Activated CD8-positive, alpha-beta memory T cell treated with anti-CD3 and anti-CD28 coated beads, Interleukin-2, amount 50 U/mL, for 48 hours (primary cell): ENCODE data around the gene CFAP57.

ENCODE experiments used
- DNase-seq: peaks from one replicate; pipeline ENCODE4 v3.0.0-alpha.2; 2020

Gene CFAP57

DNA sequence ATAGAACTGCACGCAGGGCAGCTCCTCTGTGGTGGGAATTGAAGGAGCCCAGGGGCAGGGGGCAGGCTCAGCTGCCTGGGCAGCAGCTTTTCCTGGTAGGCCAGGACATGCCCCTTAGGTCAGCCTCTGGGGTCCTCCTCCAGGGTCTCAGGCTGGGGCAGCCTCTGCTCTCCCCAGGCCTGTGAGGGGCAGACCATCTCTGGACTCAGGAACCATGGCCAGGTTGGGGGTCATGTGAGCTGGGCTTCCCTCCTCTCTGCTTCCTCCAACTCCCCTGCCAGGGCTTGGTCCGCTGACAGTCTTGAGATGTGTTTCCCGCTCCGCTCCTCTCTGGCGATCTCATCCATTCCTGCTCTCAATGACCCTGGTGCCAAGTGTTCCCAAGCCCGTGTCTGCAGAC is 107.5 kb downstream of the CFAP57 start:
- DNase-seq: no peak

GRCh38 chr1:43280692-43281091 is 108.6 kb downstream of the CFAP57 start:
- no peak for DNase-seq

DNA sequence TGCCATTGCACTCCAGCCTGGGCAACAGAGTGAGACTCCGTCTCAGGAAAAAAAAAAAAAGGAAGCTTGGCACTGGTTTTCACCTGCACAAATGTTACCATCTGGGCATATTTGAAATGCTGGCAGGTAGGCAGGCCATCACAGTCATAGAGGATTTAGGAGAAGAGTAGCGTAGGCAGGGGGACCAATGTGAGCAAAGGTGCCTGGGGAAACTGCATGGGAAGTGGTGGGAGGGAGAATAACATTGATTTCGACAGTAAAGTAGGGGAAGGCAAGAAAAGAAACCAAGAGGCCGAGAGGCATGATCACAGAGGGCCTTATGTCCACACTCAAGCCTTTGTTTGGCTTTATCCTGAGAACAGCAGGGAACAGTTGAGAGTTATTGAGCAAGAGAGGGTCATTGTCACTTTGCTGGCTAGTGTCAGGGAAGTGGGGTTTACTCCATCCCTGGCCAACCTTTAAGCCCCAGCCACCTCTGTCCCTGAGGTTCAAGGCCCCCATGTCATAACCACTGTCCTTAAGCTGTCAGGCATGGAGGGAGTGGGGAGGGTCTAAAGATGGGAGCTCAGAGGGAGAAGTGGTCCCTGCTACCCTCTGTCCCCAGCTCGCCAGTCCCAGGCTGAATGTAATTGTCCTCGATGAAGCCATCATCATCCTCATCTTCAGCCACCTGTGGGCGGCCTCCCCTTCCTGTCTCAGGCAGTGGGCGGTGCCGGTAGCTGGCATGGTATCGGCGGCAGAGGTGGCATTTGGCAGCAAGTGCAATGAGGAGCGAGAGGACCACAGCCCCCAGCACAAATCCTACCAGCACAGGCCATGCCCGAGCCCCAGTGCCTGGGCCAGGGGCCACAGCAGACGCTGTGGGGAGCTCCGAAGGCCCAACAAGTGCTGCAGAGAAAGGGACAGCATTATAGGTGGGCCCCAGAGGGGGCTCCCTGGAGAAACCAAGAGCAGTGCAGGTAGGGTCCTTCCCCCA is 110.4 kb downstream of the CFAP57 start:
- DNase-seq: no peak

DNA sequence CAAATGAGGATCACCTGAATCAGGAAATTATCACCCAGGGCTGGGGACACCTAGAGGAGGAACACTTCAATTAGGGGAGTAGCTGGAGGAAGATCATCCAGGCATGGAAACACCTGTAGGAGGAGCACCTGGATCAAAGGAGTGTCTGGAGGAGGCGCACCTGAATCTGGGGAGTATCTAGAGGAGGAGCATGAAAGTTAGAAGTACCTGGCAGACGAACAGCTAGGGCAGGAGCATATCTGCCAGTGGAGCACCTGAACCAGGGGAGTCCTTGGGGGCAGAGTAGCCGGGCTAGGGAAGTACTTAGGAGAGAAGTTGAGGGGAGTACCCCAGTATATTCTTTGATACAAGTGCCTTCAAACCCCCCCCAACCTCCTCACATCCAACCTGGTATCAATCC is 111.9 kb downstream of the CFAP57 start:
- no peak for DNase-seq

DNA sequence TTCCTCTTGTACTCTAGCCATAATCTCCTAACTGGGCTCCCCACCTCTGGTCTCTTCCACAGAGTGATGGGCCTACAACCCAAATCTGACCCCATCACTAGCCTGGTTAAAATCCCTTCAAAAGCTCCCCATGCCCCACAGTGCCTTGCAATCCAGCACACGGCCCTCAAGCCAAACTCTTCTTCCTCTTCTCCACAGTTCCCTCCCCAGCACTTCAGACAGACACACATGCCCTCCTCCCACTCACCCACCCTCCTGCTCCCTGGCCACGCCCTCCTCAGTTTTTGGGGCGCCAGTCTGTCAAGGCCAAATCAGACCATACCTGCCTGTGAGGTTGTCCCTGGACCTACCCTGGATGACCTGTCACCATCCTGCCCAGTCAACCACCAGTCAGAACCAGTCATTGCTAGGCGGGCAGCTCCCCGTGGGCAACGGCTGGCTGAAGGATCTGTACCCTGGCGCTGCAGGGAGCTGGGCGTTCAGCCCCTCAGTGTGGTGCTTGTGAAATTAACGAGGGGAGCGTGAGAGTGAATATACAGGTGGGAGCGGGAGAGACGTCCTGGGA is 112.5 kb downstream of the CFAP57 start:
- DNase-seq: no peak

DNA sequence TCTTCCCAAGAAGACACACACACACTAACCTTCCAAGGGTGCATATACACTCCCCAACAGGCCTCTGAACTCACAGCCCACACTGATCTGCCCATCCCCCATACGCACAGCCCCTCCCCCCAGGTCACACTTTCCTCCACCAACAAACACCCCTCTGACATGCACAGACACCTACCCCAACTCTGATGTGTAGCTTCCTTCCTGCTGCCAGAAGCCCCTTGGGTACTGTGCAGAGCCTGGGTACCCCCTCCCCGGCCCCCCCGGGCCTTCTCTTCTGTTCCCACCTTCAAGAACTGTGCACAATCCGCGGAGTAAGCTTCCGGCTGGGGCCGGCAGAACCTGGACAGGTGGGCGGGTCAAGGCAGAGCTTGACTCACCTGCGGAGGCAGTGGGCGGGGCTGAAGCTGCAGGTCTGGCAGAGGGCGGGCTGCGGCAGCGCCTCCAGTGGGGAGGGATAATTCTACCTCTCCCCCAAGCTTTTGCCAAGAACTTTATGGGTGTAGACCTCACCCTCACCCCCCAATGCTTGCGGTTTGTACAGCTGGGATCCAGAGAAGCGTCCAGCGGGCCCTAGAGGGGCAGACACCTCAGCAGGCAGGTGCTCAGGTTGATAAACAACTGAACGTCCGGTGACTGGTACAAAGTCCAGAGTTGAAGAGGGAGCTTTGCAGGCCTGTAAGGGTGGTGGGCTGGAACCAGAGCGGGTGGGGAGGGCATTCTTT is 113.3 kb downstream of the CFAP57 start, which contains the start of gene C1orf210:
Gene C1orf210, minus strand, starts transcription at position 313 of the 722 bp plus-strand sequence. CDS start 2,311 bp downstream, outside the sequence.
- DNase-seq: no peak

DNA sequence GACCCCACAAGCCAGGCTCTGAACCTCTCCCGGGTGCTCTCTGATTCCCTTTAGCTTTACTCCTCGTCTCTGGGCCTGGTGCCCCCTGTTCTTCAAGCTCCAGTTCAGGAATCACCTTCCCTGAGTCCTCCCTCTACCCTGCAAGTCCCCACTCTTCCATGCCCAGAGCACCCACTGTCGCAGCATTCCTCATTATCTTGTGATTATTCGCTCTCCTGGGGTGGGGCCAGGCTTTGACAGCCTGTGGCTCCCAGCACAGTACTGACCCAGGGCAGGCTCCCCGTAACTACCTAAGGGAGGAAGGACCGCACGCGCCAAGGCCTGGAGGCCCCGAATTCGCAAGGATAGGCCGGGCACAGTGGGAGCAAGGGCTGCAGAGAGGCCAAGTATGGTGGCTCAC is 114.0 kb downstream of the CFAP57 start:
- no peak for DNase-seq

- DNase-seq: no peak
Measured at GRCh38 chr1:43286533-43286932, 114.4 kb downstream of the CFAP57 start.

DNA sequence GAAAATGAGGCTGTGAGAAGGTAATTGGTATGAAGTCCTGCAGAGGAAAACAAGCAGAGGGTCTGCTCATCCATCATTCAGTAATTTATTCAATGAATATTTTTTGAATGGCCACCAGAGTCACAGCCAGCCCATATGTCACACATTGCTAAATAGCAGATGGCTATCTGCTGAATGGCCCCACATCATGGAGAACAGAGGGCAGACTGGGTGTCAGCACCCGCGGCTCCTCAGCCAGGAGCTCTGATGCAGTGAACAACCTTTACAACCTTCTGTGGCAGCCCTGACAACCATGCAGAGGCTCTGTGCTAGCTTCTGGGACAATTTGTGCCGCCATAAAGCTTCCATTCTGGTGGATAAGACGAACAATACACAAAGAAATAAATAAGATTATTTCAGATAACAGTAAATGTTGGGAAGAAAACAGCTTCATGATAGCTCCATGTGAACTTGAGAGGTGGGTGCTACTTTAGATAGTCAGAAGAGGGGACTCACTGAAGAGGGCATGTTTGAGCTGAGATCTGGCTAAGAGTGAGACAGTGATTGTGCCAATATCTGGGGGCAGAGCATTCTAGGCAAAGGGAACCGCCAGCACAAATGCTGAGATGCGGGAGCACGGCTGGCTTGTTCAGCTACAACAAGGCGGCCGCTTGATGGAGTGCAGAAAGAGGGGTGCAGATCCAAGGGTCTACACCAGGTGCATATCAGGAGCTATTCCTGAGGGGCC is 116.1 kb downstream of the CFAP57 start:
- DNase-seq: no peak

DNA sequence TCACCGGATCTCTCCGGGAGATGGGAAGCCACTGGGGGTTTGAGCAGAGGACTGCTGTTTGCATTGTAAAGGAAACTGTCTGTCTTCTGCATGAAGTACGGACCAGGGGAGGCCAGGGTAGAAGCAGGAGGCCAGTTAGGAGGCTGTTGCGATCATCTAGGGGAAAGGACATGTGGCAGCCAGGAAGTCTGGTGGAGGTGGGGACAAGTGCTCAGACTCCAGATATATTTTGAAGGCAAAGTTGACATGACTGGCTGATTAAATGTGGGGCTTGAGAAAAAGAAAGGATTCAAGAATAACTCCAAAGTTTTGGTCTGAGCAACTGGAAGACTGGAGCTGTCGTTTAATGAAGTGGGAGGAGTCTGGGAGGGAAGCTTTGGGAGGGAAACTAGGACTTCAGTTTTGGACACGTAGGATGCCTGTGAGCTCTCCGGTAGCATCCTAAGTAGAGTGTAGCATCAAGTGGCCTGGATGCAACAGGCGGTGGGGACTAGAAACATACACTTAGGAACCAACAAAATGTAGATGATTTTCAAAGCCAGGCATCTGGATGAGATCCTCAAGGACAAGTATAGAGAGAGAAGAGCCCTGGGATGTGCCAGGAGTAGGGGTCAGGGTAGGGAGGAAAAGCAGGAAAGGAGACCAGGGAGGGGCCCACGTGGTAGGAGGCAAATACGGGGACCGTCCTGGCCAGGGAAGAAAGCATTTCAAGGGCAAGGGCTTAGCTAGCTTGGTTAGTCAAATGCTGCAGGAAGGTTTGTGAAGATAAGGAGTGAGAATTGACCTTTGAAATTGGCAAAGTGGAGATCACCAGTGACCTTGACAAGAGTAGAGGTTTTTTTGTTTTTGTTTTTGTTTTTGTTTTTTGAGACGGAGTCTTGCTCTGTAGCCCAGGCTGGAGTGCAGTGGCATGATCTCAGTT is 116.9 kb downstream of the CFAP57 start:
- no peak for DNase-seq

GRCh38 chr1:43292216-43292615 is 120.1 kb downstream of the CFAP57 start:
- DNase-seq: no peak

GRCh38 chr1:43292679-43293078 is 120.5 kb downstream of the CFAP57 start:
- DNase-seq: no peak

DNA sequence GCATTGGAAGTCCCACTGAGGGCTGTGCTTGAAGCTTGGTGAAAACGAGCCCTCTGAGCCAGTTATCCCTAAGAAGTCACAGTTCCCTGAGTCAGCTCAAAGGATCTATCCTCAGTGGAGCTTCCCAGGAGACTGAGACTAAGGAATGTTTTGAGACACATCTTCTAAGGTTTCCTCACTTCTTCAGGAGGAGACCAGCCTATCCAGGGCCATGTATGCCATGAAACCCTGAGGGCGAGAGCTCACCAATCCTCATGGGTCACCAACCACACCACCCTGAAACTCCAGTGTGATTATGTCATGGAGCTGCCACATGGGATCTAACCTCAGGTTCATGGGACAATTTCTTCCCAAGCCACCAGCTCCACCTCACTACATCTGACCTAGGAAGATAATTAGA is 121.0 kb downstream of the CFAP57 start:
- DNase-seq: no peak

- DNase-seq: no peak
Measured at GRCh38 chr1:43293896-43294760, 122.0 kb downstream of the CFAP57 start.

DNA sequence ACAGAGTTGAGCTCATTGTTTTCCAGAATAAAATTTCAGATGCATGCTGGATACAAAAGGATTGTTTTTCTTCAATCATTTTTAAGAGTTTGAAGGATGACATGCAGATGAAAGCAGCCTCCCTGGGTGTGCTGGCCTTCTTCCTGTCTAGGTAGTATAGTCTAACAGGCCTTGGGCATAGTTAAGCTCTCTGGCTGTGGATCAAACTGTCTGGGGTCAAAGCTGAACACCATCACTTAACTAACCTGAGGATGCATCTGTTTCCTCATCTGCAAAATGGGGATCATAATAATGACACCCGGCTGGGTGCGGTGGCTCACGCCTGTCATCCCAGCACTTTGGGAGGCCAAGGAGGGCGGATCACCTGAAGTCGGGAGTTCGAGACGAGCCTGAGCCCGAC is 122.6 kb downstream of the CFAP57 start:
- DNase-seq: no peak

DNA sequence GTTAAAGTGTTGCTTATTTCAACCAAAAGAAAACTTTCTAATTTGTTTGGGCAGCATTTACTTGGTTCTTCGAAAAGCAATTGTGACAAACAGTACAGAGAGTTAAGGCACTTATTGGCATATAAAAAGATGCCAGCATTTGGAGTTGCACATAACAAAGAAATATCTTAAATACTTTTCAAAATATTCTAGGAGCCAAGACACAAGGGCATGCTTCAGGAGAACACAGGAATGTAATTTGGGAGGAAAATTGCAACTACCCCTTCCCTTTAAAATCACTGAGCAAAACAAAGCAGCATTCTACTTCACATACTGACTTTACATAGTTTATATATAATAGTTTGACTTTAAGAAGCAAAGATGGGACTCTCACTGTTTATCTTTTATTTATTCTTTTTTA is 124.1 kb downstream of the CFAP57 start:
- no peak for DNase-seq

GRCh38 chr1:43298055-43298454 is 125.9 kb downstream of the CFAP57 start:
- no peak for DNase-seq

GRCh38 chr1:43299101-43299500 is 127.0 kb downstream of the CFAP57 start:
- DNase-seq: no peak

GRCh38 chr1:43300378-43301094 is 128.4 kb downstream of the CFAP57 start, which contains the start of gene TIE1:
TSS of gene TIE1 (plus strand) at chr1:43300982. CDS start at chr1:43301072, 90 bp downstream.
- DNase-seq: no peak

DNA sequence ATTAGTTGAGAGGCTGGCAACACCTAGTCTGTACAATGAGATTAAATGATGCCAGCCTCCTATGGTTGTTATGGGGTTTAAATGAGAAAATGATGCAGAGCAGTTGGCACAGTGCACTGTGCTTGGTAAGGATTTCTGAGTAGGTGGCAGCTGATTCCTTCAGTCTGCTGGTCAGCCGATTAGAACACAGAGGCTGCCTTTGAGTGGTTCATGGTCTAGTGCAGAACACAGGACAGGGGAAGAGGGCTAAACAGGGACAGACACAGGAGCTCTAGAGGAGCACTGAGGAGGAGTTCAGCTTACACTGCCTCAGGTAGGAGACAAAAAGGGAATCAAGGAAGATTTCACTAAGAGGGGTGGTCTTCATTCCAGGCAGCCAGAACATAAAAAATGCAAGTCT is 130.1 kb downstream of the CFAP57 start:
- DNase-seq: no peak
